ENCODE data around the gene SPAG17.

The SPAG17 gene

DNA sequence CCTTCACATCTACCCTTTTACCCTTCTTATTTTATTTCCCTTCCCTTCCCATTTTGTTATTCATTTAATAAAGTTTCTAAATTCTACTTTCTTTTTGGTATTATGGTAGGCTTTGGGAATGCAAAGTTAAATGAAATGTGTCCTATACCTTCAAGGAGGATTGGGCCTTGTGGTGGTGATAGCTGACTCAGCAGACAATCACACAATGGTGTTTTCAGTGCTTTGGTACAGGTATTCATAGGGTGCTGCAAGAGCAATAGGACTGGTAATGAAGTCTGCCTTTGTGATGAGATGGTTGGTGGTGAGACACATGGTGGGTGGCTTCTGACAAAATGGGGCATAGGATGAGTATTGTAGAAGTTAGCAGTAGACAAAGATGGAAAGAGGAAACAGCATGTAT, 21.9 kb upstream of the SPAG17 start:
- no peaks in the 10 kb centered on the region for H3K9me2 ChIP-seq (replicated peaks; ENCODE audit: control insufficient read depth, low read length)
- no peaks in the 10 kb centered on the region for H3K4me1 ChIP-seq (ENCODE audit: control insufficient read depth, low read length)
- no peaks in the 10 kb centered on the region for H3K79me2 ChIP-seq (ENCODE audit: control insufficient read depth, low read length)
- H3K27me3 ChIP-seq (ENCODE audit: control insufficient read depth, low read length), result no peaks in the 10 kb centered on the region
- TF ChIP-seq, protein P1, sequence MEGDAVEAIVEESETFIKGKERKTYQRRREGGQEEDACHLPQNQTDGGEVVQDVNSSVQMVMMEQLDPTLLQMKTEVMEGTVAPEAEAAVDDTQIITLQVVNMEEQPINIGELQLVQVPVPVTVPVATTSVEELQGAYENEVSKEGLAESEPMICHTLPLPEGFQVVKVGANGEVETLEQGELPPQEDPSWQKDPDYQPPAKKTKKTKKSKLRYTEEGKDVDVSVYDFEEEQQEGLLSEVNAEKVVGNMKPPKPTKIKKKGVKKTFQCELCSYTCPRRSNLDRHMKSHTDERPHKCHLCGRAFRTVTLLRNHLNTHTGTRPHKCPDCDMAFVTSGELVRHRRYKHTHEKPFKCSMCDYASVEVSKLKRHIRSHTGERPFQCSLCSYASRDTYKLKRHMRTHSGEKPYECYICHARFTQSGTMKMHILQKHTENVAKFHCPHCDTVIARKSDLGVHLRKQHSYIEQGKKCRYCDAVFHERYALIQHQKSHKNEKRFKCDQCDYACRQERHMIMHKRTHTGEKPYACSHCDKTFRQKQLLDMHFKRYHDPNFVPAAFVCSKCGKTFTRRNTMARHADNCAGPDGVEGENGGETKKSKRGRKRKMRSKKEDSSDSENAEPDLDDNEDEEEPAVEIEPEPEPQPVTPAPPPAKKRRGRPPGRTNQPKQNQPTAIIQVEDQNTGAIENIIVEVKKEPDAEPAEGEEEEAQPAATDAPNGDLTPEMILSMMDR (IDR thresholded peaks at IDR 0.05; ENCODE audit: low read depth, low read length, poor library complexity, severe bottlenecking), result no peak
- TF ChIP-seq EZH2phosphoT487 (IDR thresholded peaks at IDR 0.05; ENCODE audit: borderline replicate concordance, low read length), result no peak
- H4K20me1 ChIP-seq (ENCODE audit: control insufficient read depth, insufficient read depth, low read depth, low read length), result no peaks in the 10 kb centered on the region
- no peak overlapping the region for H3K4me2 ChIP-seq (ENCODE audit: low read length)
- H3K27ac ChIP-seq (ENCODE audit: low read depth, low read length), result no peak overlapping the region
- H3K9me3 ChIP-seq (ENCODE audit: control insufficient read depth, insufficient read depth, low read length), result no peaks in the 10 kb centered on the region
- no peaks in the 10 kb centered on the region for H3K36me3 ChIP-seq (ENCODE audit: control insufficient read depth, low read length)
- no peak overlapping the region for H3K4me3 ChIP-seq (ENCODE audit: low read length)
- no peaks in the 10 kb centered on the region for H3F3A ChIP-seq (ENCODE audit: control insufficient read depth, insufficient read depth)

DNA sequence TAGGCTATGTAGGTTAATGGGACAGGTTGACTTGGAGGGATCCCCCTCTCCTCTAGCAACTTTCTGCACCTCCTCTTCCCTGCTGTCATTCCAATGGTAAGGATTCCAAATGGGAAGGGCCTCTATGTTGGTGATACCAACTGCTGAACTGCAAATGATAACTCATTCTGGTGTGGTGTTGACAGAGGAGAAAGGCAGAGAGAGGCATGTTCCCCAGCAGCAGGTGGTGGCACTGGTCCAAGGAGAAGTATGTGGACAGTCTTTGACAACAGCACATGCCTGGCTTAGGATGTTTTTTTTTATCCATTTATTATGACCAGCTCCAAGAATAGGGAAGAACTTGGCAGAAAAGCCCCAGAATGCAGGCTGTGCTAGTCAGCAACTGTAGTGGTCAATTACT, 19.6 kb upstream of the SPAG17 start:
- Histone ChIP-seq H3K27me3 (ENCODE audit: control insufficient read depth, low read length) (no peaks in the 10 kb centered on the region), H3K27ac (ENCODE audit: low read depth, low read length) (no peak overlapping the region), H3K36me3 (ENCODE audit: control insufficient read depth, low read length) (no peaks in the 10 kb centered on the region), H4K20me1 (ENCODE audit: control insufficient read depth, insufficient read depth, low read depth, low read length) (no peaks in the 10 kb centered on the region), H3K9me3 (ENCODE audit: control insufficient read depth, insufficient read depth, low read length) (no peaks in the 10 kb centered on the region), H3K4me2 (ENCODE audit: low read length) (no peak overlapping the region), H3K4me1 (ENCODE audit: control insufficient read depth, low read length) (no peaks in the 10 kb centered on the region), H3F3A (ENCODE audit: control insufficient read depth, insufficient read depth) (no peaks in the 10 kb centered on the region), H3K79me2 (ENCODE audit: control insufficient read depth, low read length) (no peaks in the 10 kb centered on the region), H3K4me3 (ENCODE audit: low read length) (no peak overlapping the region), H3K9me2 (replicated peaks; ENCODE audit: control insufficient read depth, low read length) (no peaks in the 10 kb centered on the region)
- TF ChIP-seq, protein P1 (IDR thresholded peaks at IDR 0.05; ENCODE audit: low read depth, low read length, poor library complexity, severe bottlenecking), result no peak
- TF ChIP-seq EZH2phosphoT487 (IDR thresholded peaks at IDR 0.05; ENCODE audit: borderline replicate concordance, low read length), result no peak

- Histone ChIP-seq H4K20me1 (ENCODE audit: control insufficient read depth, insufficient read depth, low read depth, low read length) (no peaks in the 10 kb centered on the region), H3K4me3 (ENCODE audit: low read length) (no peak overlapping the region)
- TF ChIP-seq, protein P1 (IDR thresholded peaks at IDR 0.05; ENCODE audit: low read depth, low read length, poor library complexity, severe bottlenecking), result no peak
- TF ChIP-seq EZH2phosphoT487 (IDR thresholded peaks at IDR 0.05; ENCODE audit: borderline replicate concordance, low read length), result no peak
Measured at GRCh38 chr1:118204105-118204504, 19.1 kb upstream of the SPAG17 start.

More at GRCh38 chr1:118204105-118204504, 19.1 kb upstream of the SPAG17 start:
- H3K79me2 ChIP-seq (ENCODE audit: control insufficient read depth, low read length), result no peaks in the 10 kb centered on the region
- no peaks in the 10 kb centered on the region for H3F3A ChIP-seq (ENCODE audit: control insufficient read depth, insufficient read depth)
- no peaks in the 10 kb centered on the region for H3K4me1 ChIP-seq (ENCODE audit: control insufficient read depth, low read length)
- no peaks in the 10 kb centered on the region for H3K9me2 ChIP-seq (replicated peaks; ENCODE audit: control insufficient read depth, low read length)
- no peak overlapping the region for H3K4me2 ChIP-seq (ENCODE audit: low read length)
- no peak overlapping the region for H3K27ac ChIP-seq (ENCODE audit: low read depth, low read length)
- H3K27me3 ChIP-seq (ENCODE audit: control insufficient read depth, low read length), result no peaks in the 10 kb centered on the region
- H3K36me3 ChIP-seq (ENCODE audit: control insufficient read depth, low read length), result no peaks in the 10 kb centered on the region
- no peaks in the 10 kb centered on the region for H3K9me3 ChIP-seq (ENCODE audit: control insufficient read depth, insufficient read depth, low read length)

All from DOHH2 (cell line).